ENCODE data around the gene ITGAV.

ITGAV gene

DNA sequence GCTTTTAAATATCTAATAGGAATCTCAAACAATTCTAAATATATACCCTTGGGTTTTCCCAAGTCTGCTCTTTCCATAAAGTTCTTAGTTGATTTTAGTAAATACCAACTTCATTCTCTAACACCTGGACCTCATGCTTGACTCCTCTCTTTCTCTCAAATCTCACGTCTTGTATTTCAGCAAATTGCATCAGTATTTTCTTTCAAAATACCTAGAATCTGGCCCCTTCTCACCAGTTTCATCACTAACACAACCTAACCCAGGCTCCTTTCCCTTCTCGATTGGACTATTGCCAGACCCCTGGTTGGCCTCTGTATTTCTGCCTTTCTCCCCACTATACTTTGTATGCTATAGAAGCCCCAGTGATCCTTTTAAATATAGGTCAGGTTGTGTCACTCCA is 81.0 kb downstream of the ITGAV start:
- DNase-seq = no peak

DNA sequence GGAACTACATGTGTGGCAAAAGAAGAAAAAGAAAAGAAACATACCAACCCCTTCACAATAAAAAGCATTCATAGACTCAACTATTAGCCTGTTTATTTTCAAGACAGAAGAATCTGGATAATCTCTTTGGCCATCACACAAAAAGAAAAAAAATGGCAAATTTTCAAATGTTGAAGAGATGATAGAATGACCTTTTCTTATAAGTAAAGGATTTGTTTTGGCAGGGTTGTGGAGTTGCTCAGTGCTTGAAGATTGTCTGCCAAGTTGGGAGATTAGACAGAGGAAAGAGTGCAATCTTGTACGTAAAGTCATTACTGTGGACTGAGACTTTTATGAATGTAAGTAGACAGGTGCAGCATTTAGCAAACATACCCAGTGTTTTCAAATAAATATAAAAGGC is 85.5 kb downstream of the ITGAV start:
- no peak for DNase-seq

DNA sequence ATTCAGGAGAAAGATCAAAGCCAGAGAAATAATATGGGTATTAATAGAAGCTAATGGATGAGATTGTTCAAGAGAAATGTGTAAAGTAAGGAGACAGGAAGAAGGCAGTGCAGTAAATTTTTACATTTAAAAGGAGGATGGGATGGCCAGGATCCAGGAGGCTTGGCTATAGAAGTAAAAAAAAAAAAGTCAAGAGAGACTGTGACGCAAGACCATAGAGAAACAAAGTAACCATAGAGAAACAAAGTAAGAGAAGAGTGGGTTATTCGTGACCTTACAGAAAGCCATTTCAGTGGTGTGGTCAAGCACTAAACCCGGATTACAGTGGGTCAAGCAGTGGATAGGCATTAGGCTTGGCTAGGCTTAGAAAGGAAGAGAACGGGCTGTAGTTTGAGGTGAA is 93.5 kb downstream of the ITGAV start:
- DNase-seq = peak; percentile 20

DNA sequence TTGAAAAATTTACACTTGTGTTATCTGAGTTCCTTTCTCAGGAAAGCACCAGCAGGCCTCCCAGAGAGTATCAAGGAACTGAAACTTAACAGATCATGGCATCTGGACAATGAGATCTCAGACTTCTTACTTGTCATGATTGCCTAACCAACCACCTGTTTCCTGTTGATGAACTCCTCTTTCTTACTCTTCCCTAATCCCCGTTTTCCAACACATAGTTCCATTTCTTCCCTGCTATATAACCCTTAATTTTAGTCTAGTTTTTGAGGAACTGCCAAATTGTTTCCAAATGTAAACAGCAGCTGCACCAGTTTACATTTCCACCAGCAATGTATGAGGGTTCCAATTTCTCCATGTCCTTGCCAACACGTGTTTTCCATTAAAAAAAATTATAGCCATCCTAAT is 98.0 kb downstream of the ITGAV start:
- peak; percentile 26 for DNase-seq

DNA sequence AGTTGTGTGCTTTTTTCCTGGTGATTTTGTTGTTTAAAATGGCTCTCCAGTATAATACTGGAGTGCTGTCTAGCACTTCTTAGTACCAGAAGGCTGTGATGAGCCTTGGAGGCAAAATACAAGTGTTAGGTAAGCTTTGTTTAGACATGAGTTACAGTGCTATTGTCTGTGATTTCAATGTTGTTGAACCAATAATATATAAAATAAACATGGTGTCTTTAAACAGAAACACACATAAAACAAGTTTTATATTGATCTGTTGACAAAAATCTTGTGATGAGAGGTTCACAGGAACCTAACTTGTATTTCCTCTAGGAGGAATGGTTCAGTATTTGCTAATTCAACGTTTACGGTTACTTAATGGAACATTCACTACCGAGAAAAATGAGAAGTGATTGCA is 99.0 kb downstream of the ITGAV start:
- DNase-seq = no peak

DNA sequence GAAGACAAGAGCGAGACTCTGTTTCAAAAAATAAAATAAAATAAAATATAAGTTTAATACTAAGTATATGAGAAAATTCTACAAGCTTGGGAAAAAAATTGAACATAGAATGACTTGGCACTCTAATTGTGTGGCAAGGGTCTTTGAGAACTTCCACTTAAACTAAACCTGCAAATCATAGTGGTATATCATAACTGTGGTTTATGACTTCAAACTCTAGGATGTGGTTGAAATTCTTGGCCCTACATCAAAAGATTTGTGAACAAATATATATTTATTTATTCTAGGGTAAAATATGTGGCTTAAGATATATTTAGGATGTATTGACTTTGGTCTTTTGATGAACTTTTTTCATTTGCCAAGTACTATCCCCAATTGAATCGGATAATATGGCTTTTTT is 100.9 kb downstream of the ITGAV start:
- DNase-seq = no peak

DNA sequence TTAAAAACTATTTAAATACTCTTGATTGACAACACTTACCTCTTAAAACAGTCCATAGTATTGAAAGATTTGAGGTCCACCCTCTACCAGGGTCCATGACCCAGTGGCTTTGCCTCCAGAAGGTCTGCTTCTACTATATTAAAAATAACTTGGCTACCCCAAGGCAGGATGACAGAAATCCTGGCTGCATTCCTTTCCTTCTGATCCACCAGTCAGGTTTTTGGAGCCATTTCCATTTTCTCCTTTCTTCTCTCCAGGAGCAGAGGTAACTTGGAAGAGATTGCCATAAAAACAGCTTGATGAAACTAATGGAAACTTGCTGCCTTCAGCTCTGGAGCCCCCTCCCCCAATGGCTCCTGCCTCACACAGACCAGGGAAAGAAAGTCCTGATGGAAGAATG is 101.4 kb downstream of the ITGAV start:
- no peak for DNase-seq

DNA sequence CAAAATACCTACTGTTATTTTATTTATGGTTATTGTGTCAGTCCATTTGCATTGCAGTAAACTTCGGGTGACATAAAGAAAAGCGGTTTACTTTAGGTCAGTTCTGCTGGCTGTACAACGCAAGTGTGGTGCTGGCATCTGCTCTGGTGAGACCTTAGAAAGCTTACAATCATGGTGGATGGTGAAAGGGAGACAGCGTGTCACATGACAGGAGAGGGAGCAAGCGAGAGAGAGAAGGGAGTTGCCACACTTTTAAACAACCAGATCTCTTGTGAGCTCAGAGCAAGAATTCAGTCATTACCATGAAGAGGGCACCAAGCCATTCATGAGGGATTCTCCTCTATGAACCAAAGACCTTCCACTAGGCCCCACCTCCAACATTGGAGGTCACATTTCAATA is 102.0 kb downstream of the ITGAV start:
- DNase-seq = no peak

DNA sequence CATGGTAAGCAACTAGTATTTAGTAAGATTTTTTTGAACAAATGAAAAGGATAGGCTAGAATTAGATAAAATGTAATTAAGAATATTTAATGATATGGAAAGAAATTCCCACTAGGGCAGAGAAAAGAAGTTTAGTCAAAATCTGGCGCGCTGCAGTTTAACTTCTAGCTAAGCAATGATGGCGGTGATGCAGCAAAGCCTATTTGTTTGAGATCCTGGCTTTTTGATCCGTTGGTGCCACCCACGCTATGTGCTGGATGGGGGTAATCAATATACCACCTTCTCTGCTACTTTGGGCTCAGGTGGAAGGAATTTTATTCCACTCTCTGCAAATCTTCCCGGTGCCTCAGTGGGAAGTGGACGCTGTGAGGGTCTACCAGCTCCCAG is 103.6 kb downstream of the ITGAV start:
- no peak for DNase-seq

DNA sequence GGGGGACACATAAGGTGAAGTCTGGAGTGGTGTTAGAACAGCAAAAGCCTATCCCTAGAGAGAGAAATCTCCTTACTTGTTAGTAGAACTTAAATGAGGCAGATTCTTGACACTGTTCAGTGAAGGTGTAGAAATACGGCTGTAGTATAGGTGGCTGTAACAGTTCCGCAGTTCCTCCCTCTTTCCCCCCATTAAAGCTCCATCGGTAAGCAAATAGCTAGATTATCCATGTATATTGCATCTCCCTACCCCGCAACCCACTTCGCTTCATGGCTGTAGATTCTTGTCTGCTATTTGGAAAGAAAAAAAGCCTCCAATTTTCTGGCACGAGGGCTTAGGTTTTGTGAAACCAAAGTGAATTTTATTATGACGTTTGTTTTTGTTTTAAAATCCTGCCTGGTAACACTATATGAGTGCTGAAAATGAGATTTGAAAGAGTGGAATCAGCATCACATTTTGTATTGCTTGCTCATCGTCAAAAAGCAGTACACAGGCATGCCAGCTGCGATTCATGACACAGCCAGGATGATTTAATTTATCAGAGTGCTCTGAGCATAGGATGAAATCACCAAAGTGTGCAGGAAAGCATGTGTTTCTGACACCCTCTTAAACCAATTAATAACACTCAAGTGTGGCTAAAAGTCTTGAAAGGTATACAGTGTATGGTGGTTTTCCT is 105.4 kb downstream of the ITGAV start:
- peak; percentile 61 for DNase-seq

DNA sequence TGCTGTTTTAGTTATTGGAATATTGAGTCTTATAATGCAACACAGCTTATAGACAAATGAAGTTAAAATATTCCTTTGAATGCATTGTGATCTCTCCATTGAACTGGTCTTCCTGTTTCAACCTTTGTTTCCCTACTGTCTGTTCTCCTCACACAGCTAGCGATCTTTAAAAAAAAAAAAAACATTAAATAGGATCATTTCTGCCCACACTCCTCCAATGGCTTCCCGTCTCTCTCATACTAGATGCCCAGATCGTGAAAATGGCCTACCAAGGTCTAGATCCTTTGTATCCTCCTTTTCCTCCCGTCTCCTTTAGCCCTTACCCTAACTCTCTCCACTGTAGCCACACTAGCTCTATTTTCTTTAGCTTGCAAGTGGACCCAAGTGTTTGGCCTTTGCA is 106.4 kb downstream of the ITGAV start:
- no peak for DNase-seq

DNA sequence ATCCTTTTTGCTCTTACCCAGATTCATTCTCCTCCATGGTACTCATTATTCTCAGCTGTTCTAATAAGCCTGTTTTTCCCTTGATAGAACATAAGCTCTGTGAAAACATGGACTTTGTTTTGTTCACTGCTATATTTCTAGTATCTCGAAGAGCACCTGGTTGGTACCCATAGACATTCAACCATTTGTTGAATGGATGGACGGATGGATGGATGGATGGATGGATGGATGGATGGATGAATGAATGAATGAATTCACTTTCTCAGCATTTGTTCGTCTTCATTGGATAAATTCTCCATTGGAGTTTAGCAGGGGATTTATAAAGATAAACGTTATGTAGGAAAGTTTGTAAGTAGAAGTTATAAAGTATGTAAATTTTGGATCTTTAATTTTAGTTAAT is 106.9 kb downstream of the ITGAV start:
- DNase-seq = no peak

DNA sequence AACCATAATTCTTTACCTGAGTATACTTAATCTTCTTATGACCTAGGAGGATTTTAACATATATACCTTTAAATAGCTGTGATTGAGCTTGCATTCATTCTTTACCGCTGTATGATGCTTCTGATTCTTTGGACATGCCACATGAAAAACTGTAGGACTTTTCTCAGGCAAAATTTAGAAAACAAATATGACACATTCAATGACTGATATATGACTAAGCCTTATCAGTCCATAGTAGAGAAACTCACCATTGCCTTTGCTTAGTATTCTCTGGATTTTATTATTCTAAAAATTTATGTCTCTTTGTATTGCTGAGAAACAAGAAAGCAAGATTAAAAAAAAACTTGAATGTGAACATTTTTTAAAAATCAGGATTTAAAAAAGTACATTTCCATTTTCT is 107.7 kb downstream of the ITGAV start:
- peak; percentile 2 for DNase-seq

DNA sequence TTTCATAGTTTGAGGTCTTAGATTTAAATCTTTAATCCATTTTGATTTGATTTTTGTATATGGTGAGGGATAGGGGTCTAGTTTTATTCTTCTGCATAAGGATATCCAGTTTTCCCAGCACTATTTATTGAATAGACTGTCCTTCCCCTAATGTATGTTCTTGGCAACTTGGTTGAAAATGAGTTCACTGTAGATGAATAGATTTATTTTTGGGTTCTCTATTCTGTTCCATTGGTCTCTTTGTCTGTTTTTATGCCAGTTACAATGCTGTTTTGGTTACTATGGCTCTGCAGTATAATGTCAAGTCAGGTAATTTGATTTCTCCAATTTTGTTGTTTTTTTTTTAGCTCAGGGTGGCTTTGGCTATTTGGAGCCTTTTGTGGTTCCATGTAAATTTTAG is 109.9 kb downstream of the ITGAV start:
- DNase-seq = no peak

DNA sequence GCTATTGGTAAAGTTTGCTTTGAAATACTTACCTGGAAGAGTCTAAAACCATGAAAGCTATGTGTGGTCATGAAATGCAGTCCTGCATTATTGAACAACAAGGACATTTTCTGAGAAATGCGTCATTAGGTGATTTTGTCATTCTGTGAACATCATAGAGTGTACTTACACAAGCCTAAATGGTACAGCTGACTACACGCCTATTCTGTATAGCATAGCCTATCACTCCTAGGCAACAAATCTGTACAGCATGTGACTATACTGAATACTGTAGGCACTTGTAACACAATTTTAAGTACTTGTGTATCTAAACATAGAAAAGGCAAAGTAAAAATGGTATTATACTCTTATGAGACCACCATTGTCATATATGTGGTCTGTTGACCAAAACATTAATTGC is 112.2 kb downstream of the ITGAV start:
- DNase-seq = no peak

DNA sequence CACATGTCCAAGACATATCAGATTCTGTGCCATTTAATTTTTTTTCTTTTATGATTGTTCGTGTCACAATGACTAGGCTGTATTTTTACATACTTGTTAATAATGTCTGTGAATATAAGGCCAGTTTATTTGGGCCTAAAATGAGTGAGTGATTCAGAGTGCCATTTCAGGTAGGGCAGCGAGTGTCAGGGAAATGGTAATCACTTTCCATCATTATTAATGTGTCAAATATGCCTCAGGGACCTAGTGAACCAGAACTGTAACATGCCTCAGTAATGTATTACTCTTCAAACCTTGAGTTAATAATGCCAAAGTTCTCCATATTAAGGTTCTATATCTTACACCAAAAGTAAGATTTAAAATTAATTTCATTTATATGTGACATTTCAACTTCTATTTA is 112.6 kb downstream of the ITGAV start:
- DNase-seq = no peak

DNA sequence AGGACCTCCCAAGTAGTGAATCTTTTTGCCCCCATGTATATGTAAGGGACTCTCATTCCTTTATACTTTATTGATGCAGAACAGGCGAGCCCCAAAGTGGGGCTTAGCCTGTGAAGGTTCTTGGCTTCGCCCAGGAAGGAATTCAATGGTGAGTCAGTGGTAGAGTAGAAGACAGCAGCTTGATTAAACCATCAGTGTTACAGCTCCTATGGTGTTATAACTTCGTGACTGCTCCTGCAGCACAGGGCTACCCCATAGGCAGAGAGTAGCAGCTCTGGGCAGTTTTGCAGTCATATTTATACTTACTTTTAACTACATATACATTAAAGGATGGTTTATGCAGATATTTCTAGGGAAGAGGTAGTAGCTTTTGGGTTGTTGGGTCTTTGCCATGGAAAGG is 115.0 kb downstream of the ITGAV start:
- no peak for DNase-seq

DNA sequence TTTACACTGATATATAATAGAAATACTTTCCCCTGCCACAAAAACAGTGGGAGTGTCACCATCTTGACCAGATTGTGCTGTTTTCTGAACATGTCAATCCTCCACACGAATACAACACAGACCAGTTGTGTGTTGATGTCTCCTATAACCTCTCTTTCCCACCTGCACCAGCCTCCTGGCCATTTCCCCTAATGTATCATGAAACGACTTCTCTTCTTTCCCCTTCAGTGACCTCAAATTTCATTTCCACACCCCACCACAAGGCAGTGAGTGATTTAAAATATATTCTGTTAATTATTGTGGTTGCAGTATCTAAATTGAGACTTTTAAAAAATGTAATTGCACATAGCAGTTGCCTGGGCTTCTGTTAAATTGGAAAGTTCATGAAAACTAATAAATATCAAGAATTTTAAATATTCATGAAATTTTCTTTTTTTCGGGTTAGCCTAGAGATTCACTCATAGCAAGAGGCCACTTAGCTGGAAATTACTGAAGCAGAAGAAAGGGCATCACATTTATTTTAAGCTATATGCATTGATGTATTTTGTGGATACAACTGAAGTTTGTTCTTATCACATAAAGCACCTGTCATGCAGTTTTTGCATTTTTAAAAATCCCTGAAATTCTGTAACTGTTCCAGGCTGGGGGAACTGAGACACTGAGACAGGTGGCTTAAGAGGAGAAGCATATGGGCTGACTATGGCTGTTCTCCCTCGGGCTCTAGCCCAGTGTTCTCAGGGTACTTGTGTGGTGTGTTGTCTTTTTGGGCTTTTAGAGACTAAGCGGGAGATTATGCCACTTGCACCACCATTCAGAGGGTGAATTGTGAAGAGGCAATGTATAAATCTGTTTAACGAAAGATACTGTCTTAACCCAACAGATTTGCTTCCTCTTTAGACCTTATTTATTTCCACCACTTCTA is 119.9 kb downstream of the ITGAV start:
- no peak for DNase-seq

DNA sequence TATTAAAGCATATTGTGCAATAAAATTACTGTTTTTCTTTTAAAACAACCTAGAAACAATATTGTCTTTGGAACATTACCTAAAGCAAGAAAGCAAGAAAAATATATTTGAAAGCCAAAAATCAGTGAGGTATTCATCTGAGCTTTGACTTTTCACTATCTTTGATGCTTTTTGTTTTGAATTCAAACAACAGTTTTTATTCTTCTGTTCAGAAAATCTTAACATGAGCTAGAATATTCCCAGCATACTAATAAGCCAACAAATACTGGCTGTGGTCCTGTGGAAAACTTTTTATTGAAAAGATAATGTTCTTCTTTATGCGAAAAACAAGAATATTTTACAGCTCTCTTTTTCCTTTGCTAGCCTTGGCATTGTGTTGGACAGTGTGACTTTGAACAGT is 123.8 kb downstream of the ITGAV start:
- DNase-seq = no peak

DNA sequence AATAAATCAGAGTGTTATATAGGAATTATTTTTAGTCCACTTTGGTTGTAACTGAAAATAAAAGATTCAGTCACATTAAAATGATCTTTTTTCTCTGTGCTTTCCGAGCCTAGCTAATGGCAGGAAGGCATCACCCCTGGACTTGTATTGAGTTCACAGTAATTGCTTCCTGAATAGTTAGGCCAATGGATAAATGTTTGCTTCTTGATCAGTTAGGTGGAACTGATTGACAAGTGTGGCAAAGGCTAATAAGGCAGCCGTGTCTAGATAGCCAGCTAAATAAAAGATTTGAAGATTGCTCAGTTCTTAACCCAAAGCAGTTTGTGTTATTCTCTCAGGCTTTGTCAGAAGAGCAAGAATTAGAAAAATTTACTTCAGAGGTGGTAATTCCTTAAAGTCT is 124.8 kb downstream of the ITGAV start:
- DNase-seq = no peak

DNA sequence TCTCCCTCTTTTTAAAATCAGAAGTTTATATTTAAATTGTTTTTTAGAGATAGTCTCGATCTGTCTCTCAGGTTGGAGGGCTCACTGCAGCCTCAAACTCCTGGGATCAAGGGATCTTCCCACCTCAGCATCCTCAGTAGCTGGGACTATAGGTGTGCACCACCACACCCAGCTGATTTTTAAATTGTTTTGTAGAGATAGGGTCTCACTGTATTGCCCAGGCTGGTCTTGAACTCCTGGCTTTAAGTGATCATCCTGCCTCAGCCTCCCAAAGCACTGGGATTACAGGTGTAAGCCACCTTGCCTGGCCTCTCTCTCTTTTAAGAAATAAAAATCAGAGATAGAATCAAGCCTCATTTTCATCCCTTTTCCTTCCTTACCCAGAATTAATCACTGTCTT is 126.1 kb downstream of the ITGAV start:
- no peak for DNase-seq

DNA sequence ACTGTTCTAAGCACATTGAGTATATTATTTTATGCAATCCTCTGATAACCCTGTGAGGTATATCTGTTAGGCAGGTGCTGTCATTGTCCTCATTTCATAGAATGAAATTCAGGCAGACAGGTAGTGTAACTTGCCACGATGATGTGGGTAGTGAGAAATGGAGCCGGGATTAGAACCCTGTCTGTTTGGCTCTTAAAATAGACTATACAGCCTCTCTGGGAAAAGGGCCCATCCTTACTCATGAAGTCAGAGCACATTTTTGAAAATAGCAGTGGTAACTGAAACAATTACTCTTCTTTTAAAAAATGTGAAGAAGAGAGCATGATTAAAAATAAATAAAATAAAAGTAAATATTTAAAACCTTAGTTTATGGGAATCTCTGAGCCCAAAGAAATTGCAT is 127.0 kb downstream of the ITGAV start:
- DNase-seq = no peak

DNA sequence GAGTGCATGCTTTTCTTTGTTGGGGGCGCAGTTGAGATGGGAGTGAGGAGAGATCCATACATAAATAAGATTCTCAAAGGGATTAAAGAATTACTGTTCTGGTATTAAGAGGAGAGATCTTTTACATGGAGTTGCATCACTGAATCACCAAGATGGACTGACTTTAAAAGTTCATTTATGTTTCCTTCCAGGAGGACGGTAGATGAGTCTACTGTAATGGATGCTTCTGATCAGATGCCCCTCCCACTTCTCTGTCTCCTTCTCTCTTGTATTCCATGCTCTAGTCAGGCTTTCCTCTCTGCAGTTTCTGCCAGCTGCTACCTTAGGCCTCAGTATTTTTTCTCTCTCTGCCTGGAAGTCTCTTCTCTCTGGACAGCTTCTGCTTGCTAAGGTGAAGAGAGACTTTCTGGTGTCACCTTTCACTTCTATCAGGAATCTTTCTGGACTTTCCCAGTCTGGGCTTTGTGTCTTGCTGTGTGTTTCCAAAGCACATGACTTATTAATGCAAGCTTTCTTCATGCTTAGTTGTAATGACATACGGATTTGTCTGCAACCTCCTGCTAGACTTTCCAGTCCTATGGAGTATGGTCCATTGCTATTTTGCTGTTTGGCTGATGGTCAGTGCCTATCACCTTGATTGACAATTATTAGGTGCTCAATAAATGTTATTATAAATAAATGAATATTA is 127.6 kb downstream of the ITGAV start:
- DNase-seq = peak; percentile 38

DNA sequence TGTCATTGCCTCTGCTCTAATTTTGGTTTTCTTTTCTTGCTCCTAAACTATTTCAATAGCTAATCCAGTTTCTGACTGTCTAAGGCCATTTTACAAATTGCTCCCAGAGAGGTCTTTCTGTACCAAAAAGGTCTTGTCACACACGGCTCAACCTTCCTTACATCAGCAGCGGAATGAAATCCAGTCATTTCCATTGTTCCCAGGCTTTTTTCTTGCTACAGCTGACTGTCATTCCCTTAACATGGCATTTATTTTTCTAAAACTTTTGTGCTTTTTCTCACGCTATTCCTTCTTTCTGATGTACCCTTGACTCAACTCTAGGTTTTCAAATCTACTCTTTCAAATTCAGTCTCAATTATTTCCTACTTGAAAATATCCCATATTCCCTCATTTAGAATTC is 128.3 kb downstream of the ITGAV start:
- no peak for DNase-seq

All from fibroblast of skin of abdomen (primary cell).